Activated CD4-positive, alpha-beta memory T cell treated with anti-CD3 and anti-CD28 coated beads for 36 hours (primary cell): ENCODE measurements around the gene ATG3. TPM values are rescaled to one million over a fixed set of nuclear protein-coding genes. Genes with fewer than 3 reads are reported as not detected.

ENCODE experiments used
- CTCF ChIA-PET: fragments of 350-600 bp; sonication (Branson Sonifier 250); formaldehyde crosslinking; loops from one replicate; lab custom pipeline; 2021; ENCODE audit warnings: antibody characterized with exemption, inconsistent platforms; lab: Charles Lee
- POLR2A ChIA-PET: fragments of 350-600 bp; sonication (Branson Sonifier 250); formaldehyde crosslinking; loops from one replicate; lab custom pipeline; 2021; ENCODE audit warnings: antibody characterized with exemption; lab: Charles Lee
- DNase-seq: peaks from one replicate; pipeline ENCODE4 v3.0.0-alpha.2; 2020
- H3K27ac Mint-ChIP-seq: one replicate; pipeline ENCODE4 v1.8.0; 2021; ENCODE audit warnings: mixed read lengths
- H3K27me3 Mint-ChIP-seq: one replicate; pipeline ENCODE4 v1.8.0; 2021; ENCODE audit warnings: mixed read lengths
- H3K36me3 Mint-ChIP-seq: one replicate; pipeline ENCODE4 v1.8.0; 2021; ENCODE audit warnings: mixed read lengths
- H3K4me1 Mint-ChIP-seq: one replicate; pipeline ENCODE4 v1.8.0; 2021; ENCODE audit warnings: low read depth, mixed read lengths
- H3K4me3 Mint-ChIP-seq: one replicate; pipeline ENCODE4 v1.8.0; 2021; ENCODE audit warnings: mild to moderate bottlenecking, mixed read lengths
- H3K9me3 Mint-ChIP-seq: one replicate; pipeline ENCODE4 v1.8.0; 2021; ENCODE audit warnings: mixed read lengths
- intact Hi-C: fragments of 100-400 bp; cut with micrococcal nuclease; formaldehyde crosslinking; loops from one replicate; pipeline ENCODE4 v1.15.1; 2023
- total RNA-seq, 2 experiments: library from RNA; stranded (reverse); gene quantifications; one replicate each; pipeline ENCODE4 v1.2.3, GENCODE V29; 2021

Gene ATG3
- total RNA-seq = 10 to 100 TPM; 58.1 to 59.5 TPM

GRCh38 chr3:112561734-112562529 lies at the start of gene ATG3, which contains the start of gene SLC35A5:
TSS of gene ATG3 (minus strand) at chr3:112561962. CDS start at chr3:112561528, 434 bp downstream.
TSS of gene SLC35A5 (plus strand) at chr3:112562045. CDS start at chr3:112563404, 1,359 bp downstream.
- H3K4me1 Mint-ChIP-seq = peaks cover 31% of the 10 kb centered on the region
- H3K27ac Mint-ChIP-seq = peak within 1 kb of the TSS; percentile 98
- peak within 1 kb of the TSS; percentile 87 for H3K4me3 Mint-ChIP-seq

GRCh38 chr3:112610121-112610520 lies 48.4 kb upstream of the ATG3 start:
- Mint-ChIP-seq H3K27me3 (peaks cover 15% of the 10 kb centered on the region), H3K9me3 (no peaks in the 10 kb centered on the region), H3K4me1 (peaks cover under 1% of the 10 kb centered on the region), H3K36me3 (no peaks in the 10 kb centered on the region), H3K4me3 (no peak overlapping the region), H3K27ac (no peak overlapping the region)
- no peak for DNase-seq
- POLR2A ChIA-PET = no interaction called here
- intact Hi-C loops = no loop called here
- CTCF ChIA-PET = no interaction called here

More at GRCh38 chr3:112561734-112562529, at the start of gene ATG3, which contains the start of gene SLC35A5:
- peaks cover 13% of the 10 kb centered on the region for H3K36me3 Mint-ChIP-seq
- no peaks in the 10 kb centered on the region for H3K9me3 Mint-ChIP-seq
- ChIA-PET POLR2A (interaction anchor here (0.8 to 2.0 kb wide), 9 partner anchors 17 to 430 kb away, joined by 3 to 7 read pairs (median 3); partner anchors contain the start of genes BTLA and CD200), CTCF (interaction anchor here (0.6 to 1.4 kb wide), 4 partner anchors 11 to 518 kb away, joined by 3 to 4 read pairs (median 3); partner anchors contain the start of genes CD200 and SLC9C1)
- no peaks in the 10 kb centered on the region for H3K27me3 Mint-ChIP-seq
- intact Hi-C loops = loop anchor here (1.0 to 5.0 kb wide), 11 partner anchors 63 to 1183 kb away; partner anchors contain the start of genes BTLA, CD200, GCSAM and USF3
- peak; percentile 99 for DNase-seq

GRCh38 chr3:112607863-112608262 lies 46.1 kb upstream of the ATG3 start:
- DNase-seq = no peak
- peaks cover 7% of the 10 kb centered on the region for H3K4me1 Mint-ChIP-seq
- CTCF ChIA-PET = interaction anchor here (0.7 kb wide), 1 partner anchor 13 kb away, joined by 3 read pairs; no protein-coding TSS in a partner anchor
- no peaks in the 10 kb centered on the region for H3K36me3 Mint-ChIP-seq
- peaks cover 14% of the 10 kb centered on the region for H3K27me3 Mint-ChIP-seq
- H3K4me3 Mint-ChIP-seq = no peak overlapping the region
- H3K9me3 Mint-ChIP-seq = no peaks in the 10 kb centered on the region
- intact Hi-C loops = no loop called here
- no peak overlapping the region for H3K27ac Mint-ChIP-seq
- POLR2A ChIA-PET = no interaction called here

GRCh38 chr3:112606098-112606497 lies 44.3 kb upstream of the ATG3 start:
- Mint-ChIP-seq H3K27ac (no peak overlapping the region), H3K36me3 (no peaks in the 10 kb centered on the region), H3K4me1 (peaks cover 17% of the 10 kb centered on the region), H3K4me3 (no peak overlapping the region), H3K27me3 (peaks cover 11% of the 10 kb centered on the region), H3K9me3 (no peaks in the 10 kb centered on the region)
- intact Hi-C loops = no loop called here
- ChIA-PET CTCF (interaction anchor here (1.0 kb wide), 1 partner anchor 26 kb away, joined by 3 read pairs; no protein-coding TSS in a partner anchor), POLR2A (no interaction called here)
- DNase-seq = no peak

GRCh38 chr3:112605285-112605684 lies 43.5 kb upstream of the ATG3 start:
- Mint-ChIP-seq H3K27ac (no peak overlapping the region), H3K27me3 (peaks cover 10% of the 10 kb centered on the region), H3K4me1 (peaks cover 17% of the 10 kb centered on the region), H3K36me3 (no peaks in the 10 kb centered on the region), H3K4me3 (no peak overlapping the region), H3K9me3 (no peaks in the 10 kb centered on the region)
- CTCF ChIA-PET = interaction anchor here (1.0 kb wide), 1 partner anchor 26 kb away, joined by 3 read pairs; no protein-coding TSS in a partner anchor
- intact Hi-C loops = no loop called here
- POLR2A ChIA-PET = no interaction called here
- DNase-seq = peak; percentile 15

- Mint-ChIP-seq H3K36me3 (no peaks in the 10 kb centered on the region), H3K9me3 (no peaks in the 10 kb centered on the region), H3K27me3 (peaks cover 8% of the 10 kb centered on the region), H3K27ac (no peak overlapping the region), H3K4me1 (peaks cover 17% of the 10 kb centered on the region), H3K4me3 (no peak overlapping the region)
- ChIA-PET POLR2A (no interaction called here), CTCF (no interaction called here)
- intact Hi-C loops = no loop called here
- no peak for DNase-seq
Observed at GRCh38 chr3:112604536-112604935, 42.8 kb upstream of the ATG3 start.

- H3K27ac Mint-ChIP-seq = no peak overlapping the region
- CTCF ChIA-PET = interaction anchor here (1.0 to 2.5 kb wide), 2 partner anchors 20 to 132 kb away, joined by 5 to 7 read pairs; no protein-coding TSS in a partner anchor
Observed at GRCh38 chr3:112602217-112602838, 40.6 kb upstream of the ATG3 start.

GRCh38 chr3:112598731-112599130 lies 37.0 kb upstream of the ATG3 start:
- CTCF ChIA-PET = no interaction called here
- H3K27ac Mint-ChIP-seq = no peak overlapping the region
- no peak overlapping the region for H3K4me3 Mint-ChIP-seq
- DNase-seq = no peak
- peaks cover 11% of the 10 kb centered on the region for H3K4me1 Mint-ChIP-seq
- POLR2A ChIA-PET = no interaction called here
- intact Hi-C loops = no loop called here
- peaks cover 5% of the 10 kb centered on the region for H3K36me3 Mint-ChIP-seq
- H3K9me3 Mint-ChIP-seq = no peaks in the 10 kb centered on the region
- no peaks in the 10 kb centered on the region for H3K27me3 Mint-ChIP-seq

More at GRCh38 chr3:112602217-112602838, 40.6 kb upstream of the ATG3 start:
- peaks cover 3% of the 10 kb centered on the region for H3K27me3 Mint-ChIP-seq
- H3K36me3 Mint-ChIP-seq = peaks cover 4% of the 10 kb centered on the region
- H3K4me1 Mint-ChIP-seq = peaks cover 17% of the 10 kb centered on the region
- no peak overlapping the region for H3K4me3 Mint-ChIP-seq
- POLR2A ChIA-PET = interaction anchor here (0.6 kb wide), 1 partner anchor 54 kb away, joined by 3 read pairs; no protein-coding TSS in a partner anchor
- no peaks in the 10 kb centered on the region for H3K9me3 Mint-ChIP-seq
- intact Hi-C loops = no loop called here
- DNase-seq = no peak

GRCh38 chr3:112597945-112598344 lies 36.2 kb upstream of the ATG3 start:
- Mint-ChIP-seq H3K27me3 (no peaks in the 10 kb centered on the region), H3K4me3 (no peak overlapping the region), H3K9me3 (peaks cover 3% of the 10 kb centered on the region), H3K4me1 (peaks cover 11% of the 10 kb centered on the region), H3K36me3 (peaks cover 9% of the 10 kb centered on the region), H3K27ac (no peak overlapping the region)
- intact Hi-C loops = no loop called here
- POLR2A ChIA-PET = no interaction called here
- CTCF ChIA-PET = no interaction called here
- no peak for DNase-seq

GRCh38 chr3:112594856-112595255 lies 33.1 kb upstream of the ATG3 start:
- Mint-ChIP-seq H3K27ac (no peak overlapping the region), H3K4me3 (no peak overlapping the region), H3K9me3 (peaks cover 11% of the 10 kb centered on the region), H3K4me1 (no peaks in the 10 kb centered on the region), H3K27me3 (no peaks in the 10 kb centered on the region), H3K36me3 (peaks cover 28% of the 10 kb centered on the region)
- ChIA-PET CTCF (interaction anchor here (1.6 to 2.2 kb wide), 2 partner anchors 12 to 17 kb away, joined by 5 read pairs; no protein-coding TSS in a partner anchor), POLR2A (no interaction called here)
- intact Hi-C loops = no loop called here
- DNase-seq = no peak

- Mint-ChIP-seq H3K36me3 (peaks cover 32% of the 10 kb centered on the region), H3K27ac (no peak overlapping the region), H3K4me1 (no peaks in the 10 kb centered on the region), H3K27me3 (no peaks in the 10 kb centered on the region), H3K4me3 (no peak overlapping the region), H3K9me3 (peaks cover 11% of the 10 kb centered on the region)
- ChIA-PET POLR2A (no interaction called here), CTCF (interaction anchor here (2.2 kb wide), 1 partner anchor 11 kb away, joined by 5 read pairs; no protein-coding TSS in a partner anchor)
- no peak for DNase-seq
- intact Hi-C loops = no loop called here
Observed at GRCh38 chr3:112593258-112593657, 31.5 kb upstream of the ATG3 start.

GRCh38 chr3:112587336-112587735 lies 25.6 kb upstream of the ATG3 start:
- peaks cover 2% of the 10 kb centered on the region for H3K4me1 Mint-ChIP-seq
- ChIA-PET POLR2A (no interaction called here), CTCF (no interaction called here)
- H3K4me3 Mint-ChIP-seq = no peak overlapping the region
- intact Hi-C loops = loop anchor here (10.0 kb wide), 1 partner anchor 147 kb away; no protein-coding TSS in a partner anchor
- H3K9me3 Mint-ChIP-seq = peaks cover 1% of the 10 kb centered on the region
- H3K27ac Mint-ChIP-seq = no peak overlapping the region
- no peaks in the 10 kb centered on the region for H3K27me3 Mint-ChIP-seq
- H3K36me3 Mint-ChIP-seq = peaks cover 36% of the 10 kb centered on the region
- DNase-seq = no peak
